NCI-H1436 treated with DMSO at 0.1 percent for 48 hours (cell line): ENCODE results near the gene OSBPL3.
"Not testable (repeated sequence)": the region's sequence is repeated elsewhere in the genome, so short reads cannot be mapped to it uniquely, and the experiment has no call there.

ENCODE experiments used
- DNase-seq: peaks from one replicate; lab custom pipeline; 2025; lab: John Stamatoyannopoulos, UW

Gene OSBPL3

GRCh38 chr7:24979863-24980533 lies at the start of gene OSBPL3:
Gene OSBPL3, minus strand, starts transcription at chr7:24980178. Its CDS starts 87,706 bp downstream, at chr7:24892472.
- peak; percentile 70 for DNase-seq

- no peak for DNase-seq
Measured at GRCh38 chr7:25029075-25029474, 49.1 kb upstream of the OSBPL3 start.

GRCh38 chr7:25028370-25029021 lies 48.5 kb upstream of the OSBPL3 start:
- peak; percentile 78 for DNase-seq

GRCh38 chr7:25026156-25026555 lies 46.2 kb upstream of the OSBPL3 start:
- no peak for DNase-seq

GRCh38 chr7:25025218-25025671 lies 45.3 kb upstream of the OSBPL3 start:
- no peak for DNase-seq

- DNase-seq: no peak
Measured at GRCh38 chr7:25024066-25024465, 44.1 kb upstream of the OSBPL3 start.

- DNase-seq: not testable (repeated sequence)
Measured at GRCh38 chr7:25017671-25018070, 37.7 kb upstream of the OSBPL3 start.

- no peak for DNase-seq
Measured at GRCh38 chr7:25014756-25015155, 34.8 kb upstream of the OSBPL3 start.

- not testable (repeated sequence) for DNase-seq
Measured at GRCh38 chr7:25012710-25013109, 32.7 kb upstream of the OSBPL3 start.

- no peak for DNase-seq
Measured at GRCh38 chr7:25012254-25012653, 32.3 kb upstream of the OSBPL3 start.

- DNase-seq: no peak
Measured at GRCh38 chr7:25009257-25009656, 29.3 kb upstream of the OSBPL3 start.

GRCh38 chr7:25007668-25008067 lies 27.7 kb upstream of the OSBPL3 start:
- DNase-seq: no peak

GRCh38 chr7:25006276-25006675 lies 26.3 kb upstream of the OSBPL3 start:
- DNase-seq: no peak

- no peak for DNase-seq
Measured at GRCh38 chr7:25005658-25006057, 25.7 kb upstream of the OSBPL3 start.

GRCh38 chr7:25002786-25003185 lies 22.8 kb upstream of the OSBPL3 start:
- DNase-seq: no peak

GRCh38 chr7:24995466-24995865 lies 15.5 kb upstream of the OSBPL3 start:
- no peak for DNase-seq

GRCh38 chr7:24992314-24992713 lies 12.3 kb upstream of the OSBPL3 start:
- no peak for DNase-seq

- DNase-seq: no peak
Measured at GRCh38 chr7:24991353-24991752, 11.4 kb upstream of the OSBPL3 start.

GRCh38 chr7:24987331-24987842 lies 7.4 kb upstream of the OSBPL3 start:
- DNase-seq: no peak

- DNase-seq: no peak
Measured at GRCh38 chr7:24982917-24983316, 2.9 kb upstream of the OSBPL3 start.

GRCh38 chr7:24981171-24981951 lies 1.4 kb upstream of the OSBPL3 start:
- no peak for DNase-seq

- DNase-seq: no peak
Measured at GRCh38 chr7:24980534-24981170, 674 bp upstream of the OSBPL3 start.
